ENCODE results near the gene SLC5A1. TPM values are rescaled to one million over a fixed set of nuclear protein-coding genes. Genes with fewer than 3 reads are reported as not detected.

The SLC5A1 gene
- total RNA-seq, 1 donor from 2014 or later = not detected

DNA sequence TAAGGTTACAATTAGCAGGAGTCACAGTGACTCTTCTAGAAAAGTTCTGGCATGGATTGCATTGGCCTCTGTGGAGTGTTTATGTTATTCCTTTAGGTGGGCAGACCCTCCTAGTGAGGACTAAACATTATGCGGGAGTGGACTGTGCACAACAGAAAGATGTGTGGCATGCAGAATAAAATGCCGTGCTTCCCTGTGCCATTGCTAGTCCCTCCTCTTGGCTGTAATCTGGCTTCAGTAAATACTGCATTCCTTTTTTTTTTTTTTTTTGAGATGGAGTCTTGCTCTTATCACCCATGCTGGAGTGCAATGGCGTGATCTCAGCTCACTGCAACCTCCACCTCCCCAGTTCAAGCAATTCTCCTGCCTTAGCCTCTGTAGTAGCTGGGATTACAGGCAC is 45.0 kb downstream of the SLC5A1 start:
- H3K36me3 ChIP-seq = no peaks in the 10 kb centered on the region
- no peak overlapping the region for H3K4me3 Mint-ChIP-seq
- no peaks in the 10 kb centered on the region for H3K36me3 Mint-ChIP-seq
- H4K20me1 ChIP-seq (ENCODE audit: low read depth) = no peaks in the 10 kb centered on the region
- H2AFZ ChIP-seq (replicated peaks) = no peak overlapping the region
- H3K4me1 ChIP-seq = no peaks in the 10 kb centered on the region
- H3K27me3 ChIP-seq = peaks cover 62% of the 10 kb centered on the region
- H3K27ac Mint-ChIP-seq = no peak overlapping the region
- no peaks in the 10 kb centered on the region for H3K79me2 ChIP-seq (ENCODE audit: low read depth)
- H3K9me3 Mint-ChIP-seq = no peaks in the 10 kb centered on the region
- no peak overlapping the region for H3K27ac ChIP-seq
- no peak overlapping the region for H3K9ac ChIP-seq
- DNase-seq (ENCODE audit: low spot score) = no peak
- H3K4me2 ChIP-seq = no peak overlapping the region
- peaks cover 3% of the 10 kb centered on the region for H3K27me3 Mint-ChIP-seq (ENCODE audit: insufficient read depth, low read depth)
- no peaks in the 10 kb centered on the region for H3K9me3 ChIP-seq (ENCODE audit: low read depth)
- TF ChIP-seq EZH2phosphoT487 (IDR thresholded peaks at IDR 0.05) = no peak
- no peak for TF ChIP-seq EZH2 (IDR thresholded peaks at IDR 0.05)
- TF ChIP-seq, protein P1, sequence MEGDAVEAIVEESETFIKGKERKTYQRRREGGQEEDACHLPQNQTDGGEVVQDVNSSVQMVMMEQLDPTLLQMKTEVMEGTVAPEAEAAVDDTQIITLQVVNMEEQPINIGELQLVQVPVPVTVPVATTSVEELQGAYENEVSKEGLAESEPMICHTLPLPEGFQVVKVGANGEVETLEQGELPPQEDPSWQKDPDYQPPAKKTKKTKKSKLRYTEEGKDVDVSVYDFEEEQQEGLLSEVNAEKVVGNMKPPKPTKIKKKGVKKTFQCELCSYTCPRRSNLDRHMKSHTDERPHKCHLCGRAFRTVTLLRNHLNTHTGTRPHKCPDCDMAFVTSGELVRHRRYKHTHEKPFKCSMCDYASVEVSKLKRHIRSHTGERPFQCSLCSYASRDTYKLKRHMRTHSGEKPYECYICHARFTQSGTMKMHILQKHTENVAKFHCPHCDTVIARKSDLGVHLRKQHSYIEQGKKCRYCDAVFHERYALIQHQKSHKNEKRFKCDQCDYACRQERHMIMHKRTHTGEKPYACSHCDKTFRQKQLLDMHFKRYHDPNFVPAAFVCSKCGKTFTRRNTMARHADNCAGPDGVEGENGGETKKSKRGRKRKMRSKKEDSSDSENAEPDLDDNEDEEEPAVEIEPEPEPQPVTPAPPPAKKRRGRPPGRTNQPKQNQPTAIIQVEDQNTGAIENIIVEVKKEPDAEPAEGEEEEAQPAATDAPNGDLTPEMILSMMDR (IDR thresholded peaks at IDR 0.05) = no peak
- H3K4me3 ChIP-seq = no peak overlapping the region
- H3K4me1 Mint-ChIP-seq = peaks cover 4% of the 10 kb centered on the region
- H3F3A ChIP-seq (ENCODE audit: low read depth) = no peaks in the 10 kb centered on the region

DNA sequence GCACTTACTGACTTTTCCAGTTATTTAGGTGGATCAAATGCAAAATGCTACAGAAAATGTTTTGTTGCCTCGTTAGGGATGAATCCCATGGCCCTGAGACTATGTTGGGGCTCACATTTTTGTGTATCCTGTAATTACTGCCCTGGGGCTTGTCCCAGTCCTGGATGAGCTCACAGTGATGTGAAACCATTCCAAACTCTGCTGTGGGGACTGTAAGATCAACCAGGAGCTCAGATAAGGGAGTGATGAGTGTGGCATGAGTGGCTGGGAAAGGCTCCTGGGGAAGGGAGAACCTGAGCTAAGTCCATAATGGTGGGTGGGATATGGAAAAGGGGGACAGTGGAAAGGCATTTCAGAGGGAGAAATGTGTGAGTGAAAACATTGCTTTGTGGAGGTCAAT is 54.0 kb downstream of the SLC5A1 start:
- Histone ChIP-seq H3K9me3 (ENCODE audit: low read depth) (no peaks in the 10 kb centered on the region), H3K4me3 (no peak overlapping the region), H3K9ac (no peak overlapping the region), H3K4me2 (no peak overlapping the region), H4K20me1 (ENCODE audit: low read depth) (no peaks in the 10 kb centered on the region), H3K27ac (no peak overlapping the region), H3F3A (ENCODE audit: low read depth) (no peaks in the 10 kb centered on the region), H2AFZ (replicated peaks) (no peak overlapping the region), H3K27me3 (peaks cover 87% of the 10 kb centered on the region), H3K36me3 (no peaks in the 10 kb centered on the region), H3K4me1 (no peaks in the 10 kb centered on the region), H3K79me2 (ENCODE audit: low read depth) (no peaks in the 10 kb centered on the region)
- Mint-ChIP-seq H3K27ac (no peak overlapping the region), H3K4me1 (no peaks in the 10 kb centered on the region), H3K36me3 (no peaks in the 10 kb centered on the region), H3K27me3 (ENCODE audit: insufficient read depth, low read depth) (no peaks in the 10 kb centered on the region), H3K4me3 (no peak overlapping the region), H3K9me3 (no peaks in the 10 kb centered on the region)
- no peak for DNase-seq (ENCODE audit: low spot score)
- TF ChIP-seq EZH2phosphoT487 (IDR thresholded peaks at IDR 0.05) (no peak), EZH2 (IDR thresholded peaks at IDR 0.05) (no peak)
- TF ChIP-seq, protein P1 (IDR thresholded peaks at IDR 0.05) = no peak

DNA sequence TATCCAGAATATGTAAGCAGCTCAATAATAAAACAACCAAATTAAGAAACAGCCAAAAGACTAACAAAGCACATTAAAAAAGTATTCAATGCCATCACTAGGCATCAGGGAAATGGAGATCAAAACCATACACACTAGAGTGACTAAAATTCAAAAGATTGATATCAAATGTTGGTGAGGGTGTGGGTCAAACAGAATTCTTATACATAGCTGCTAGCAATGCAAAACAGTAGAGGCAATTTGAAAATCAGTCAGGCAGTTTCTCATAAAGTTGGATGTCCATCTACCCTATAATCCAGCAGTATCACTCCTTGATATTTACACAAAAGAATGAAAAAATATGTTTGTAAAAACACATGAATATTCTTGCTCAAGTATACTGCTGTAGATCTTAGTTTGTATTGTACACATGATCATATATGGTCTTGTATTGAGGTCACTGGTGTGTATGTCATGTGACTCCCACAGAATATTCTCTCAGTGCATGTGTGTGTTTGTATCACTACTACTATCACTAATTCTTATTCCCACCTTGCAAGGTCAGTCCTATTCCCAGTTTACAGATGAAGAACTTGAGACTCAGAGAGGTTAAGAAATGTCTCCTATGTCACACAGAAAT is 54.9 kb downstream of the SLC5A1 start:
- Mint-ChIP-seq H3K4me3 (no peak overlapping the region), H3K4me1 (no peaks in the 10 kb centered on the region)

More for the DNA sequence above, 54.9 kb downstream of the SLC5A1 start:
- H3F3A ChIP-seq (ENCODE audit: low read depth) = no peaks in the 10 kb centered on the region
- H3K4me3 ChIP-seq = no peak overlapping the region
- no peaks in the 10 kb centered on the region for H3K79me2 ChIP-seq (ENCODE audit: low read depth)
- H3K4me2 ChIP-seq = no peak overlapping the region
- Mint-ChIP-seq H3K9me3 (no peaks in the 10 kb centered on the region), H3K36me3 (no peaks in the 10 kb centered on the region), H3K27ac (no peak overlapping the region), H3K27me3 (ENCODE audit: insufficient read depth, low read depth) (peaks cover 2% of the 10 kb centered on the region)
- no peak for DNase-seq (ENCODE audit: low spot score)
- no peaks in the 10 kb centered on the region for H4K20me1 ChIP-seq (ENCODE audit: low read depth)
- no peaks in the 10 kb centered on the region for H3K36me3 ChIP-seq
- H3K9me3 ChIP-seq (ENCODE audit: low read depth) = no peaks in the 10 kb centered on the region
- no peaks in the 10 kb centered on the region for H3K4me1 ChIP-seq
- no peak overlapping the region for H3K9ac ChIP-seq
- peaks cover 87% of the 10 kb centered on the region for H3K27me3 ChIP-seq
- no peak overlapping the region for H2AFZ ChIP-seq (replicated peaks)
- H3K27ac ChIP-seq = no peak overlapping the region
- TF ChIP-seq EZH2phosphoT487 (IDR thresholded peaks at IDR 0.05) (no peak), EZH2 (IDR thresholded peaks at IDR 0.05) (no peak)
- TF ChIP-seq, protein P1 (IDR thresholded peaks at IDR 0.05) = no peak

All from neural progenitor cell (in vitro differentiated cells).